ENCODE data around the gene PPP1R37.

The PPP1R37 gene

DNA sequence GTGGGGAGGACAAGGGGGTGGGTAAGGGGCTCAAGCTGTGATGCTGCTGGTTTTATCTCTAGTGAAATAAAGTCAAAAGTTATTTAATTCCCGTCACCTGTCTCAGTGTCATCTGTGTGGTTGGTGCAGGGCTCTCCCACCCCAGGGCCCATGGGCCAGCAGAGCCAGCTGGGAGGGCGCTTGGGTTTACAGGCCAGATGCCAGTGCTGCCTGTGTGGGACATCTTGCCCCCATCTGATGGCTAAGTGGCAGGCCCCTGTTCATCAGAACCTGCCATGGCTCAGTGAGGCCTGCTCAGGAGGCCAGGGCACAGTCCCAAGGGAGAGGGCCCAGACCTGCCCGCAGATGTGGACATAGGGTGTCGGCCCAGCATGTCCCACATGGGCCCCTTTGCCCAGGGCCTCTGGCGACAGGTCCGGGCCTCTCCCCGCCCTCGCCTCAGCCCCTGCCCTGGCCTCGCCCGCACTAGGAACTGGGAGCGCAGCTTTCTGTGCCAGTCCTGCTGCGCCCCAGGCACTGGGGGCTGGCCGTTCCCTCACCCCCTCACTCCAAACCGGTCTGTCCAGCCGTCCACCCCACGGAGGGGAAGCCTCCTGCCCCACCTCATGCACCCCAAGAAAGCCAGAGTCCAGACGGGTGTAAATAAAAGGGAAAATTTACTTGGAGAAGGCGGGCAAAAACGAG is 22.0 kb upstream of the PPP1R37 start:
- no peak for DNase-seq (ENCODE audit: low read depth in 1 of 2, low spot score in 1 of 2)

GRCh38 chr19:45071545-45071938 is 21.4 kb upstream of the PPP1R37 start:
- no peak for DNase-seq (ENCODE audit: low read depth in 1 of 2, low spot score in 1 of 2)

GRCh38 chr19:45071969-45072790 is 20.8 kb upstream of the PPP1R37 start:
- no peak for DNase-seq (ENCODE audit: low read depth in 1 of 2, low spot score in 1 of 2)

DNA sequence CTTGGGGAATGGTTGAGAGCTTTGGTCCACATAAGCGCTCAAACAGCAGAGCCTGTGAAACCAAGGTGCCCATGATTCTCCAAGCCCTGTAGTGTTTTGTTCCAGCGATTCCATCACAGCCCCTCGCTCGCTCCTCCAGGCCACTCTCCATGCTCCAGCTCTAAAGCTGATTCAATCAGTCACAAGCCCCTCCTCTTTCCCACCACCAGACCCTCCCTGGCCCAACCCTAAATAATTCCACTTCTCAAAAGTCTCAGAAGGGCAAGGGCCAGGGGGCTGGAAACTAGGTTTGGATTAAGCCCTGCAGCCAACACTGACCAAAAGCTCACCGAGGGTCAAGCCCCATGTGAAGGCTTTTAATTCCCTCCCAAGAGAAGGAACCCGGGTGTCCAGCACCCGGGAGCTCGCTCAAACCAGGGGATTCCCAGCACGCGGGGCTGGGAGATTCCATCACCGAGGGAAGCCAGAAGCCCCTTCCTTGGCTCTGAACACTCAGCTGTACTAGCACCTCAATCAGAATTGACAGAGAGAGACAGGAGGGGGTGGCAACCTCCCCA is 18.2 kb upstream of the PPP1R37 start:
- DNase-seq (ENCODE audit: low read depth in 1 of 2, low spot score in 1 of 2): no peak

DNA sequence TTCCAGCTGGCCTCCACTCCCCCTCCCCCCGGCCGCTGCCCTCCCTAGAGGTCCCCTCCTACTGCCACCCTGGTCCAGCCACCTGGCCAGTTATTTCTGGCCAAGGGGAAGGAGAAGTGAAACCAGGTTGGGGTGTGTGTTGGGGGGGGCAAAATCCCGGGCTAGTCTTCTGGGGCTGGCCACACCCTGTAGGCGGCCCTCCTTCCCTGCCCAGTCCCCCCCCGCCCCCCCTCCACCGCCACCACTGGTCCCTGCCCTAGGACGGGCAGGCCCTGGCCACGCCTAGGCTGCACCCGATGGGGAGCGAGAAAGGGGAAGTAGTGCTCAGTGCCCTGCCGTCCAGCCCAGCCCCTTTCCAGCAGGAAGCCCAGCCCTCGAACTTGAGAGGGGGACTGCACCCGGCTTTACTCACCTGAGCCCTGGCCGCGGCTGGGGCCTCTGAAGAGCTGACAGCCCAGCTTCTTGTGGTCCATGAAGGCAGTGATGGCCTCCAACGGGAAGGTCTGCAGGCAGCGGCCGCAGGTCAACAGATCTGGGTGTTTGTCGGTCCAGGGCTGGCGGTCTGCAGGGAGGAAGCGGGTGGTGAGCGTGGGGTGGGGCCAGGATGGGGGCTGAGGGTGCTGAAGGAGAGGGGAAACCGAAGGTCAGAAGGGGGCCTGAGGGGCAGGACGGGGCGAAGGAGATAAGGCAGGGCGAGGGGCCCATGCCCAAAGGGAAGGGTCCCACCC is 17.5 kb upstream of the PPP1R37 start:
- no peak for DNase-seq (ENCODE audit: low read depth in 1 of 2, low spot score in 1 of 2)

GRCh38 chr19:45076029-45076850 is 16.7 kb upstream of the PPP1R37 start, which contains the start of gene ZNF296:
ZNF296 (minus strand) TSS chr19:45076478; CDS start chr19:45076373, 105 bp downstream.
- DNase-seq (ENCODE audit: low read depth in 1 of 2, low spot score in 1 of 2): peak; percentile 57 to 66

DNA sequence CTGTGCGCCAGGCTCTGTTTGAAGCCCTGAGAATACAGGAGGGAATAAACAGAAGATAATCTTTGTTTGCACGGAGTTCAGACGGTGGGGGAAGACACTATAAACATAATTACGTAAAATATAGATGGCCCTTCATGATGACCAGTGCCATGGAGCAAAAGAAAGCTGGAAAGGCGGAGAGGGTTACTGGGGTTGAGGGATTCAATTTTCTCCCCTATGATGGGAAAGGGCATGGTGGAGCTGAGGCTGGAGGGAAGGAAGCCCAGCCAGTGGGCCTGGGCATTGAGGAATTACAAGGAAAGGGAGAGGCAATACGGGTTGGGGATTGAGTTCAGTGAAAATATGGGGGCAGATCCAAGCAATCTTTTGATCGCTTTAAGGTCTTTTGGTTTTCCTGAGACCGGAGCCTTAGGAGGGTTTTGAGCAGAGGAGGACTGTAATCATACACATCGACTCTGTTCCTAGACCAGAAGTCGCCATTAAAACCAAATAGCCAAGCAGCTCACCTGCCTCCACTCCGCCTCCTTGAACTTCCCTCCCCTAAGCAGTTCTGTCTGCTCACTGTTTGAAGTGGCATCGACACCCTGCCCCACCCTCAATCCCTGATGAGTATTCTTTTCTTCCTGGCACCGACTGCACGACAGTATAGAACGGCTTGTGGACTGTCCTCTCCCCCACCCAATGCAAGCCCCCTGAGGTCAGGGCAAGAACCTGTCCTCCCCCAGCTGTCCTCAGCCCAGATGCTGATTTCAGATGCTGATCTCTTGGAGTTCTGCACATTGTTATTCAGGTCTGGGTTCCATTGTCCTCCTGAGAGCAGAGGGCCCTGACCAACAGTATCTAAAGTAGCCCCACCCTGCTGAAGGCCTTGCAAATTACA is 15.9 kb upstream of the PPP1R37 start:
- no peak for DNase-seq (ENCODE audit: low read depth in 1 of 2, low spot score in 1 of 2)

- DNase-seq (ENCODE audit: low read depth in 1 of 2, low spot score in 1 of 2): no peak
Observed at GRCh38 chr19:45078390-45079062, 14.5 kb upstream of the PPP1R37 start.

GRCh38 chr19:45079063-45079910 is 13.7 kb upstream of the PPP1R37 start, which contains the start of gene GEMIN7:
GEMIN7 (plus strand) TSS chr19:45079260; CDS start chr19:45090115, 10,855 bp downstream.
- peak; percentile 51 to 75 for DNase-seq (ENCODE audit: low read depth in 1 of 2, low spot score in 1 of 2)

- DNase-seq (ENCODE audit: low read depth in 1 of 2, low spot score in 1 of 2): no peak
Observed at GRCh38 chr19:45079911-45080370, 13.0 kb upstream of the PPP1R37 start.

DNA sequence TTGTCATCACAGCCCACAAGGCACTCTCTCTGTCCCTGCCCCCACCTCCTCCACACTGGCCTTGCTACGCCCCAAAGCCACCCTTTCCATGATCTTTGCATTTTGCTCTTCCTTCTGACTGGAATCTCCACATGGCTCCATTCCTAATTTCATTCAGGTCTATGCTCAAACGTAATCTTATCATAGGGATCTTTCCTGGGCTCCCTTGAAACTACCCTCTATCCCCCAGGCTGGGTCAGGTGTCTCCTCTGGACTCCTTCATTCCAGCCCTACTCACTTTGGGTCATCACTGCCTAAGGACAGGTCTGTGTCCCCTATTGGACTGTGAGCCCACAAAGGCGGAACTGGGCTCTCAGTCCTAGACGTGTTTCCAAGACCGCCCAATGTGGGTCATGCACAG is 10.8 kb upstream of the PPP1R37 start:
- no peak for DNase-seq (ENCODE audit: low read depth in 1 of 2, low spot score in 1 of 2)

DNA sequence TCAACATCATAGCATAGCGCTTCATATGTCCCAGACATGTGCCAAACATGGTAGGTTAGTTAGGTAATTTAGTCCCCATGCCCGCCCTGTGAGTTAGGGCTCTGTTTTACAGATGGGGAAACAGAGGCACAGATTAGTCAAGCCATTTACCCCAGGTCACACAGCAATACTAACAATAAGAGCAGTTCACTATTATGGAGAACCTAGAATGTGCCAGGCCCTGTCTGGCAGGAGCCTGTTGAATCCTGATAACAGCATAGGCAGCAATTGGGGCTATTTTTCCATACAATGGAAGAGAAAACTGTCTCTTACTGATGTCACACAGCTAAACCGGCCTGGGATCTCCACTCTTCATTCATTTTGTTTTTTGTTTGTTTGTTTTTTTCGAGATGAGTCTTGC is 6.5 kb upstream of the PPP1R37 start:
- no peak for DNase-seq (ENCODE audit: low read depth in 1 of 2, low spot score in 1 of 2)

DNA sequence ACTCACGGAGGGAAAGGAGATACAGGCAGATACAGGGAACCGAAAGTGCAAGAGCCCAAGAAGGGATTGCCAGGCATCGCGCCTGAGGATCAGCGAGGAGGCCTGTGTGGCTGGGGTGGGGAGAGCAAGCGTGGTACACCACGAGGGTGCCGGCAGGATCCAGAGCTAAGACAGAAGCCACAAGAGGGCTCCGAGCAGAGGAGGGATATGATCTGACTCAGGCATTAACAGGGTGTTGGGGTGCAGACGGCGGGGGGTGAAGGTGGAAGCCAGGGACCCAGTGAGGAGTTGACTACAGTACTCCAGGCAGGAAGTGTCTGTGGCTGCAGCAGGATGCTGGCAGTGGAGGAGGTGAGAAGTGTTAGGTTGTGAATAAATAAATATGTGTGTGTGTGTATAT is 5.4 kb upstream of the PPP1R37 start:
- peak in 1 of 2 donors; percentile 46 for DNase-seq (ENCODE audit: low read depth in 1 of 2, low spot score in 1 of 2)

- no peak for DNase-seq (ENCODE audit: low read depth in 1 of 2, low spot score in 1 of 2)
Observed at GRCh38 chr19:45090034-45090433, 2.9 kb upstream of the PPP1R37 start.

DNA sequence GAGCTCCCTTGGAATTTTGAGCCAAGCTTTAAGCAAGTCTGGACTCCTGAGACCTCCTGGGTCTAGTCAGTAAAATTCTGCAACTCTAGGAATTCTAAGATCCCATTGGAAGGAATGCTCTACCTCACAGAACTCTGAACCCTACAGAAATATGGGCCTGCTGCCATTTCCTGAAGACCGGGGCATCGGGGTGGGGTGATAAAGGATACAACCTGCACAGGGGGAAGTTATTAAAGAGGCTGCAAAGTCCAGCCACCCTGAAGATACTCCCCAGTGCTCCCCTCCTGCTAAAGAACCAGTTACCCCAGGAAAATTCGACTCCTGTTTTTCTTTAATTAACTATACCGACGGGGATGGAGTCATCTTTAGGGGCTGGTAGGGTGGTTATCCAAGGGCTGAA is 2.4 kb upstream of the PPP1R37 start:
- DNase-seq (ENCODE audit: low read depth in 1 of 2, low spot score in 1 of 2): no peak

DNA sequence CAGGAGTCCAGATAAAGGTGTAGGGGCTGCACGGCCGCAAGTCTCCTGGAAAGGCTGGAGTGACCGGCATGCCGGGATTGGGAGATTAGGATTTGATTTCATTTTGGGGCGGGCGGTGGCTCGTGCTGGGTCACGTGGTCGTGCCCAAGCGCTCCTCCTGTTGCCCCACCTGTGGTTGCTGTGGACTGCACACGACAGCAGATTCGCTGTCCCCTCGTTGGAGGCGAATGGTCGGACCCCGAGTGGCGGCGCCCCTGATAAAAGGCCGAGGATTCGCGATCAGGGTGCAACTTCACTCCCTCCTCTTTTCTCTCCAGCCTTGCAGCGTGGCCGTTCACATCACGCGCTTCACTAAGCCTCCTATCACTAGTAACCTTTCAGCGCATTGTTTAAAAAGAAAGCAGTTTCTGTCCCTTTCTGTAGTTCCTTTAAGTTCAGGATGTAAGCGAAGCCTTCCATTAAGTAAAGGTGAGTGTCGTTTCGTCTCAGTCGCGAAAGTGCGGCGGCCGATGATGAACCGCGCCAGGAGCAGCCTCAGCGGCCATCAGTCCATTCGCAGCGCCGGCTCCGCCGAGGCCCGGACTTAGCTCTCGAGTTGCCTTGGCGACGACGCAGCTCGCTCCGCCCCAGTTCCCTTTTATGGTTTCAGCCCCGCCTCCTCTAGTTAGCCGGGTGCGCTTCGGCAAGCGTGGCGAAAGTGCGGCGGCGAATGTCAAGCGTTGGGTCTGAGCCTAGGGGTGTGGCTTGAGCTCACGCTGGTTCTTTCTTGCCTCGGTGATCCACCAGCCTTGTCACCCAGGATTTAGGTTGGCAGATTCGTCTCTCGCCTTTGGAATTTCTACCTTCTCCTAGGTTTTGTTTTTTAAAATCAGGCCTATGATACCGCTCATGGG is 1.7 kb upstream of the PPP1R37 start:
- DNase-seq (ENCODE audit: low read depth in 1 of 2, low spot score in 1 of 2): peak; percentile 85 to 95

DNA sequence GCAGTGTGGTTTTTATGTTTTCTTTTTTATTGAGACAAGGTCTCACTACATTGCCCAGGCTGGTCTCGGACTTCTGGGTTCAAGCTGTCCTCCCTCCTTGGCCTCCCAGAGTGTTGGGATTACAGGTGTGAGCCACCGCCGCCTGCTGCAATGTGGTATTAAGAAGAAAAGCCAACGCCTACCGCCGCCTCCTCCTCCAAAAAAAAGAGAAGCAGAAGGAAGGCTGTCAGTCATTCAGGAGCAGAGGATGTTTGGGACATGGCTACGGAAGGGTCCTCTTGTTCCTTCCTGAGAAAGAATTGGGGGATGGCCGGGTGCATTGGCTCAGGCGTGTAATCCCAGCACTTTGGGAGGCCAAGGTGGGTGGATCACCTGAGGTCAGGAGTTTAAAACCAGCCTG is 1.2 kb downstream of the PPP1R37 start:
- no peak for DNase-seq (ENCODE audit: low read depth in 1 of 2, low spot score in 1 of 2)
